H1 (cell line): ENCODE data around the gene ARTN. TPM values are rescaled to one million over a fixed set of nuclear protein-coding genes. Genes with fewer than 3 reads are reported as not detected.

ENCODE experiments used
- FOSL1 ChIP-seq: IDR thresholded peaks from 2 replicates; pipeline ENCODE4 v1.6.1; 2011; ENCODE audit warnings: mild to moderate bottlenecking, low read depth, low read length, moderate library complexity; ENCODE audit not compliant: insufficient read depth
- JUN ChIP-seq: IDR thresholded peaks from 2 replicates; pipeline ENCODE4 v1.6.1; 2011; ENCODE audit warnings: low read depth, mild to moderate bottlenecking, improper control_type of control experiment, low read length
- NANOG ChIP-seq: IDR thresholded peaks from 2 replicates; pipeline ENCODE4 v1.6.1; 2011; ENCODE audit warnings: low read length, low read depth, mild to moderate bottlenecking, inconsistent platforms; ENCODE audit not compliant: insufficient read depth, poor library complexity, severe bottlenecking
- polyA plus RNA-seq, 7 experiments: library from polyadenylated mRNA; depleted of rRNA in 3 of 7; stranded (reverse) in 5 of 7; unstranded in 2 of 7; fragments of >200 nt in 5 of 7; fragments of 200-250 nt in 2 of 7; gene quantifications; 1 replicate in 5 of 7; 2 replicates in 1 of 7; 4 replicates in 1 of 7; pipeline versions ENCODE4 v1.2.1 to v1.2.3, GENCODE V29; 2011 to 2013; ENCODE audit warnings: missing spikeins in 2 of 7, mixed read lengths in 2 of 7
- total RNA-seq: library from RNA; stranded (reverse); fragmentation: NEBNext Ultra II Directional; extraction: Animal tissue kit (Norgen Biotek cat#: 25700); gene quantifications from 2 replicates; pipeline ENCODE4 v1.2.1, GENCODE V29; 2021

Gene ARTN
- total and polyA plus RNA-seq, 2 of the 8 experiments (the other 6 are each of a cell fraction or from before 2014, with no cell fraction given) = 13.5 to 22.7 TPM

DNA sequence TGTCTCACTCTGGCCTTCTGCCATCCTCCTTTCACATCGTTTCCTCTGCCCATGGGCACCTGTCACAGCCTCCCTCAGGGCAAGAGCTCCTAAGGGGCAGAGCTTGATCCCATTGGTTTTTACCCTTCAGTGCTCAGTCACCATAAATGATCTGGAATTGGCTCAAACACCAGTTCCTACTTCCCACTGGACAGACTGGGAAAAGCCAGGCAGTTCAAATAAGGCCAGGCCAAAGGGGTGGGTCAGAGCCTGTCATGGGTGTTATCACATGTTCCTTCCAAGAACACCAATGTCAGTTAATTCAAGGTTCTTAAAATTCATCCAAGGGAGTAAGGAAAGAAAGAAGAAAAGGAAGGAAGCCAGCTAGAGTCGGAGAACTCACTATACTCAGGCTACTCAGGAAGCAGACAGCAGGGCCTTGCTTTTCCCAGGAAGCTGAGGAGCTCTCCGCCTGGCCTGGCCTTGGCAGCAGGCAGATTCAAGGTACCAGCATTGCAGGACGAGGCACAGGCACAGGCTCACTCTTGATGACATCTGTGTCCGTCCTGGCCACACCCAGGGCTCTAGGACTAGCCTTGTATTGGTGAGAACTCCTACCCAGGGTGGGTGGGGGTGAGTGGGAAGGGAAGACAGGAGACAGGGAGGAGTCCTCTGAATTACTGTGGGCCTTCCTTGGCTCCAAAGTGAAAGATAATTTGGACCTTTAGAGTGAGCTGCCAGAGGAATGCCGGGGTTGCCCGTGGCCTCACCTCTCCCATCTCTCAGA, 32.2 kb upstream of the ARTN start (continued):
- TF ChIP-seq NANOG (no peak), JUN (no peak), FOSL1 (no peak)
